Measurements from ENCODE around the gene ACTR3. TPM values are rescaled to one million over a fixed set of nuclear protein-coding genes. Genes with fewer than 3 reads are reported as not detected.

Gene ACTR3
- total RNA-seq, 4 donors from 2014 or later: 59.7 to 161 (median 124) TPM

DNA sequence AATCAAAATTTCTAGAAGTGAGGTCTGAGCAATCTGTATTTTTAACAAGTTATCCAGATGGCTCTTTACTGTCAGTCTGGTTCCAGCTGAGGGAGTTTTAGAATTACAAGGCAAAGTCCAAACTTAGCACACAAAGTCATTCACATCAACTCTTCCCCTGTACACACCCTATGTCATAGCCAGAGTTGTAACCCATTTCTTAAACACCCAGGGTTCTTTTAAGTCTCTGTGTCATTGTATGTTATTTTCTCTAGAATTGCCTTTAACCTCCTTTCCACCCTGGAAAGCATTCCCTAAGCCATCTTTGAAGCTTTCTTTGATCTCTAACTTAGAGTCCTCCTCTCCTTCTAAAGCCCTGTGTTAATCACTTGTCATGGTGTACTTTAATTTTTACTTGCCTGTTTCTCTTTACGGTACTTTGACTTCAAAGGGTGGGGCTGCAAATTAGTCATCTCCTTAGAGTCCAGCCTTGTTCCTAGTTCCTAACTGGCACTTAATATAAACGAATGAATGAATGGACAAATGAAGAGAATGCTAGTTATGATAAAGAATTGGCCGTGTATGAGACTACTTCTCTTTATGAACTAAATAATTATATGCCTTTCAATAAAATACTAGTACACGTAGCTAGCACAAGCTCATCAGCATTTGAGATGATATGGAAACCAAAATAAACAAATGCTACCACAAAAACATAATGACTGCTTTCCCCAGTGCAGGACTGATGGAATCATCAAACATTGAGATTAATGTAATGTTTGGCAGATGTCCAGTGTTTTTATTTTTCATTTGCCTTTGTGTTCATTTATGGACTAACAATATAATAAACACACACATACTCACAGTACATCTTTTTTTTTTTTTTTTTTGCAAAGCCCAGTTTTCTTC, 11.9 kb upstream of the ACTR3 start:
- no peak for TF ChIP-seq CTCF (IDR thresholded peaks at IDR 0.05; ENCODE audit: low read depth)

GRCh38 chr2:113878743-113879142, 11.1 kb upstream of the ACTR3 start:
- TF ChIP-seq CTCF (IDR thresholded peaks at IDR 0.05; ENCODE audit: low read depth): no peak

DNA sequence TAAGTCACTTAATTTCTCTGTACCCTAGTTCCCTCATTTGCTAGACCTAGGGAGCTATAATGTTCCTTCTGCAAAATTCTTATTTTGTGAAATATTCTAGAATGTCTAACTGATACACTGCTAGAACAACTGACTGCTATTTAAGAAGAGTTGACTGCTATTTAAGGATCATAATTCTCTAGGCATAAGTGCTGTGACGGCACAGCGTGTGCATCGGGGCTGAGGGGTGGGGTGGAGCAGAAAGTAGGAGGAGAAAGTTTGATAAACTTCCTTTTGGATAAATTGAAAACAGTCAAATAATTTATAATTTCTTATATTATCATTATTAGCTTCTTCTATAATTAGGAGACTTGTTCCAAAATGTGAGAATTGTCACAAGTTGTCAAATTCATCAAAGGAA, 10.4 kb upstream of the ACTR3 start:
- TF ChIP-seq CTCF (IDR thresholded peaks at IDR 0.05; ENCODE audit: low read depth): no peak

DNA sequence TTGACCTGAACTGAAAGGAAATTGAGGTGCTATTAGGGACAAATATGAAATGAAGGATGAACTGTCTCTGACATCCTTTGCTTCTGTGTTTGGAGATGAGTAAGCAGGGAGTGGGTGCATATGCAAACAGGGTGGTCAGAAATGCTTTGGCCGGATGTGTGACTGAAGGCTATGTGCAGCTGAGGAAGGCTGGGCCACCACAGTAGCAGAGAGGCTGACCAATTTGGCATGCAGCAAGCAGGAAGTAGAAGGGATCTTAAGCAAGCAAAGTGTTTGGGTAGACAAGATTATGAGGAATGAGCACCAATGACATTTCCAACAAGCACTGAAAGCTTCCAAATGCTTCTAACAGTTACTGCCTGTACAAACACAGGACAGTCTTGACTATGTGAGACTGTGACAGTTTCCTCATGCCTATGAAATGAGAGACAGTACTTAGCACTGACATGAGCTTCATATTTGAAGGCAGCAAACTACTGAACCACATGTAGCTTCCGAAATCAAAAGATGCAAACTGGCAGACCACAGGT, 3.3 kb upstream of the ACTR3 start:
- TF ChIP-seq CTCF (IDR thresholded peaks at IDR 0.05; ENCODE audit: low read depth): no peak

DNA sequence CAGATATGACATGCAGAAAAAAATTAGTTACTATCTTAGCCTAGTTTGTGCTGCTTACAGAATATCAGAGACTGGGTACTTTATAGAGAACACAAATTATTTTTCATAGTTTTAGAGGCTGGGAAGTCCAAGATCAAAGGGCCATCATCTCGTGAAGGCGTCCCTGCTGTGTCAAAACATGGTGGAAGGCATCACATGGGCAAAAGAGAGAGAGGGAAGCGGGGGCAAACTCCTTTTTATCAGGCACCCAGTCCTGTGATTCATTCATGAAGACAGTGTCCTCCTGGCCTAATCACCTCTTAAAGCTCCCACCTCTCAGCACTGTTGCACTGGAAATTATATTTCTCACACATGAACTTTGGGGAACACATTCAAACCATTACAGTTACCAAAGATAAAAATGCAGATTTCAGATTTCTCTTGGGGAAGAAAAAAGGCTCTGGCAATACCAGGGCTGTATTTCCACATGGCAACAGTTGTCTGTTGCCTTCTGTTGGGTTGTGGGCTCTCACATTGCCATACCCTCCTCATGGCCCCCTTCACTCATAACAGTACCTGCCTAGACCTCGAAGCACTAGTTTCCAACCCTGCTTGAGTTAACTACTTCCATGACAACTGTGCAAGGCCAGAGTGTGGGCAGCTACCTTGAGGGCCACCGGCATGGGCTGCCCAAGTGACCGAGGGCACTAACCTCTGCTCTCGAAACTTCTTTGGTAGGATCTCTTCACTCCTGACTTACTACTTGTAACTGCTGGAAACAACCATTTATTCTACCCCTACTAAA, 2.7 kb upstream of the ACTR3 start:
- no peak for TF ChIP-seq CTCF (IDR thresholded peaks at IDR 0.05; ENCODE audit: low read depth)

DNA sequence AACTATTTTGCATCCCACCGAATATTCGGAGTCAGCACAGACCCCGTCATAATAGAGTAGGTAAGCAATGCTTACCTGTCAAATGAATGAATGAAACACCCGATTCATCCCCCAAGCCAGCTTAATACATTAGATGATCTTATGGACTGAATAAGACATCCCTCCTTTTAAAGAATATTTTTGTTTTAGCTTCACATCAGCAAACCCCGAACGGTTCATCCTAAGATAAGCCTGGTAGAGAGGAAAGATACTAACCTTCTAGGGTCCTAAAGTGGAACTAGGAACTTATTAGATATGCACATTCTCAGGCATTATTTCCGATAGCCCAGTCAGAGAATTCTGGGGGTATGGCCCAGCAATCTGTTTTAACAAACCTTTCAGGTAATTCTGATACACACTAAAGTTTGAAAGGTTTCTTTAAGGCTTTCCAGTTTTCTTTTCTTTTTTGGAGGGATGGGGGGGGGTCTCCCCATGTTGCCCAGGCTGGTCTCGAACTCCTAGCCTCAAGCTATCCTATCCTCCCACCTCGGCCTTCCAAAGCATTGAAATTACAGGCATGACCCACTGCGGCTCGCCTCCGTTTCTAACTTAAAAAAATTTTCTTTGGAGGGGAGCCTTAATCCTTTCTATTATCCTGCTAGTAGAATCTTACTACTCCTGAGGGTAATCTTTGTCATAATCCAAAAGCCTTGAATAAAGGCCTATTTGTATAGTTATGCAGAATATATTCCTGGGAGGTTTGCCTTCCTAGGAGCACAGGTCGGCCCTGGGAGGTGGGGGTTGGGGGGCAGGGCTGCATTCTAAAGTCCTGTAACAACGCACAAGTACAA, 1.0 kb upstream of the ACTR3 start:
- TF ChIP-seq CTCF (IDR thresholded peaks at IDR 0.05; ENCODE audit: low read depth): no peak
